Inflammatory macrophage treated with lipopolysaccharide for 1 hour (primary cell): ENCODE data around the gene PADI3.

ENCODE experiments used
- DNase-seq, 2 donors: peaks; one replicate each; pipeline ENCODE4 v3.0.0-alpha.2; 2020 to 2022

PADI3 gene

GRCh38 chr1:17248781-17249180 lies at the start of gene PADI3:
PADI3 (plus strand) TSS chr1:17249098; CDS start chr1:17249138, 40 bp downstream.
- no peak for DNase-seq

- DNase-seq: no peak
Observed at GRCh38 chr1:17199267-17200044, 49.4 kb upstream of the PADI3 start.

GRCh38 chr1:17200246-17200645 lies 48.7 kb upstream of the PADI3 start:
- DNase-seq: no peak

DNA sequence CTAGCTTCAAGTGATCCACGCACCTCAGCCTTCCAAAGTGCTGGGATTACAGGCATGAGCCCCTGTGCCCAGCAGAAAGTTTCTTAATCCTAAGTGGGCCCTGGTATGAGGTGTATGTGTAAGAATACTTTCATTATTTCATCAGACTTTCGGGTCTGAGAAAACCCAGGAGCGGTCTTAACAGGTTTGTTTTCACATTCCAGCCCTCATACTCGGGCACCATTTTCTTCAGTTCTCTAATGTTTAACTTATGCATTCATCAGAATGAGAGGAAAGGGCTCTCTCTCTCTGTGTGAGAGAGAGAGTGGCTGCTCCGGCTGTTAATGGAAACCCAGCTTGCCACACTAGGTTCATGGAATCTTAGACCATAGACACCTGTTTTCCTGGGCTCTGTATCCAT lies 48.1 kb upstream of the PADI3 start:
- DNase-seq: no peak

DNA sequence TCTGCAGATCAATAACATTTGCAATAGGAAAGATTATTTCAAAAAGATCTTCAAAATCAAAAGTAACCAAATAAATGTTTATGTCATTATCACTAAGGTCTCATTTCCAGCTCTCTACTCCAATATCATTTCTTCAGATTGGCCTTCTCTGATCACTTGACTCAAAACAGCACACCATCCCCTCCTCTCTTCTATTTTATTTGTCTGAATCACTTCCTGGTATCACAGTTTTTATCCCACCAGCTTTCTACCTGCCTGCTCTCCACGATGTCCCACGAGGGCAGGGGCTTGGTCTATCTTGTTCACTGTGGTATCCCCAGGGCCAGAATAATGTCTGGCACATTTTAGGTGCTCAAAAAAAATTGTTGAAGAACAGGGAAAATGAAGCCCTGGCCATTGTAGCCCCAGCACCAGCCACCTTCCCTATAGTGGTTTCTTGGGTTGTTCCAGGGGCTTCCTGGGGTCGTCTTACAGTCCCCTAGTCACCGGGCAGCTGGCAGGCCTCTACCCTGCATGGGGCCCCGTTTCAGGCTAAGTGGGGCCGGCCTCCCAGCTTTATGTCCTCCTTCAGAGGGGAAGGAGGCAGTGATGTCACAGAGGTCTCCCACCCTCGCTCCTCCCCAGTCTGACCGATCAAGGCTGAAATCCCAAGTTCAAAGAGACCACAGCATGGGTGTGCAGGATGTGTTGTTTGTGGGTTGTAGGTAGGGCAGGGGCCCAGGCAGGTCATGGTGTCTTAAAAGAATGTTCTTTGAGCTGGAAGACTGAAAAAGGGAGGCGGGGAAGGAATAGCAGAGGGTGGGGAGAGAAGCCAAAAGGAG lies 47.5 kb upstream of the PADI3 start:
- DNase-seq: no peak

DNA sequence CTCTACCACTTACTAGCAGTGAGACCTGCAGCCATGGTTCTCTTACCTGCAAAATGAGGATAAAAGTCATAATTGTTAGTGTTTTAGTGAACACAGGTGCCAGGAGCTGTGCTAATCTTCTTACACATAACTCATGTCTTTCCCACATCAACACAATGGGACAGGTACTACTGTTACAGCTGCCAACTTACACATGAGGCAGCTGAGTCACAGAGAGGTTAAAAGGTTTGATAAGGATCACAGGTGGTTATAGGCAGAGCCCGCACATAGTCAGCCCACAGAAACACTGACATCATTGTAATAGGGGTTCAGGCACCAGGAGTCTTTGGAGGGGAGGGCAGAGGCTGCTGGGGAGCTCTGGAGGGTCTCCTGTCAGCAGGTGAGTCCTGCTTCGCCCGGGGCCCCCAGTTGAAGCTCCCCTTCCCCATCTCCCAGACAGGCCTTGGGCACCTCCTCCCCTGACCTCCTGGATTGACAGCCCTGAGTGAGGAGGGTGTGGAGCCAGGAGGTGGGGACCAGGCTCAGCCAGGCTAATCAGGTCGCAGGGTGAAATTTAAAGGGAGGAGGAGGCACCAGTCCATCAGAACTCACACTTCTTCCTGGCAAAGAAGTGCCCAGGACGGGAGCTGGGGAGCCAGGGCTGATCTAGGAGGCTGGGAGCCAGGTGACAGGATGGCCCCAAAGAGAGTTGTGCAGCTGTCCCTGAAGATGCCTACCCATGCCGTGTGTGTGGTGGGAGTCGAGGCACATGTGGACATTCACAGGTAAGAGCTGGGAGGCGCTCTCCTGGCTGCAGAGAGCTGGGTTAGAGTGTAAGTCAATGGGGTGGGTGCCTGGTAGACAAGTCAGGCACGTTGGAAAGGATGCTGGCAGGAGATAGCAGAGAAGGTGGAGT lies 44.1 kb upstream of the PADI3 start, which contains the start of gene PADI1:
PADI1 (plus strand) TSS at position 583 of the 895 bp plus-strand sequence; CDS start at position 673, 90 bp downstream.
- no peak for DNase-seq

DNA sequence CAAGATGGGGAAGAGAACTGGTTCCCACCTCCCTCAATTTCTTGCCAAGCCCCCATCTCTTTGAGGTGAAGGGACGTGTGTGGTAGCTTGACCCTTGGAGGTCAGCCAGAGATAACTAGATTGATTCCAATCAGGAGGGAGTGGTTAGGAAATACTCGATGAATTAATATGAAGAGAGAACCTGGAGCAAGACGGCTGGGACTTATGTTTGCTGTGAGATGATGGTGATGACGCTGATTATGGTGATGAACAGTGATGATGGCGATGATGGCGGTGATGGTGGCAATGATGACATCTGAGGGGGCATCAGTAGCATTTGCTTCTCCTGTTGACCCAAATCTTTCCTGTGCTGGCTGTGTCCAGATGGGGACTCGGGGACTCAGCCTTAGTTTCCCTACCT lies 43.2 kb upstream of the PADI3 start:
- no peak for DNase-seq

- no peak for DNase-seq
Observed at GRCh38 chr1:17206196-17206595, 42.7 kb upstream of the PADI3 start.

GRCh38 chr1:17207046-17207445 lies 41.9 kb upstream of the PADI3 start:
- peak; percentile 47 to 74 for DNase-seq

GRCh38 chr1:17207540-17207939 lies 41.4 kb upstream of the PADI3 start:
- peak in 1 of 2 donors; percentile 25 for DNase-seq

GRCh38 chr1:17207966-17208418 lies 40.9 kb upstream of the PADI3 start:
- DNase-seq: peak; percentile 42 to 62

- no peak for DNase-seq
Observed at GRCh38 chr1:17208546-17208945, 40.4 kb upstream of the PADI3 start.

DNA sequence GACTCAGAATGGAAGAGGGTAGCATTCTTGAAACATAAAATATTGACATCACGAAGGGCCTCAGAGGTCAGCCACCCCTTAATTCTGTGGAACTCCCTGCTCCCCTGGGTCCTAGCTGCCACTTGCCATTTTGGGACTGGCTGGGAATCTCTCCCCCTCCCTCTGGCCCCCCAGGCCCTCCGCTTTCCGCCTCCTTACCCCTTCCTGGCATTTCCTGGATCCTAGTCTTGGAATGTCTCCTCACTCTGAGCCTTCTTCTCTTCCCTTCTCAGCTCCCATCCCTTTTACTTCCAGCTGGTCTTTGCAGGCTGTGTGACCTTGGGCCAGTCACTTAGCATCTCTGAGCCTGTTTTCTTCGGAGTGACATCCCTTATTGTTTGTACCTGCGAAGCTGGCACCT lies 39.5 kb upstream of the PADI3 start:
- no peak for DNase-seq

DNA sequence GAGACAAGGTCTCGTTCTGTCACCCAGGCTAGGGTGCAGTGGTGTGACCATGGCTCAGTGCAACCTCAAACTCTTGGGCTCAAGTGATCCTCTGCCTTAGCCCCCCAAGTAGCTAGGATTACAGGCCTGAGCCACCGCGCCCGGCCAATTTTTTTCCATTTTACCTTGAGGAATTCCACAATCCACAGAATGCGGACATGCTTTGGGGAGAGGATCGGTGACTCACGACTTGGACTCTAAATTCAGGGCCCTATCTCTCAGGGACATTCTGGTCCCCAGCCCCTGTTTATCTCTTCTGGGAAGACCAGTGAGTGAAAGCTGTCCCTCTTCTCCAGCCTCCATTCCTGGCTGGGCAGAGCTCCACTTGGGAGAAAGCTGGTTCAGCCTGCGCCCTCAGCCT lies 38.7 kb upstream of the PADI3 start:
- DNase-seq: no peak

DNA sequence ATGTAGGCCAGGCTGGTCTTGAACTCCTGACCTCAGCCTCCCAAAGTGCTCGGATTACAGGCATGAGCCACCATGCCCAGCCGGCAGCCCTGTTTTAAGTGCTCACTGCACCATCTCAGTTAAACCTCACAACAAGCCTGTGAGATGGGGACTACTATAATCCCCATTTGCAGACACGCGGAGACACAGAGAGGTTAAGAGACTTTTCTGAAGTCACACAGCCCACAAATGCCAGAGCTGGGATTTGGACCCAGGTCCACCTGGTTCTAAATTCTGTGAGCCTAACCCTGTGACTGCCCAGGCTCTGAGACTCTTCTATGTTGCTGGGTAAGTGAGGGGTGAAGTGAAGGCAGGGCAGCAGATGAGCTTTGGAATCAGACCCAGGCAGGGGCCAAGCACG lies 37.5 kb upstream of the PADI3 start:
- DNase-seq: no peak

- DNase-seq: no peak
Observed at GRCh38 chr1:17212009-17212408, 36.9 kb upstream of the PADI3 start.

DNA sequence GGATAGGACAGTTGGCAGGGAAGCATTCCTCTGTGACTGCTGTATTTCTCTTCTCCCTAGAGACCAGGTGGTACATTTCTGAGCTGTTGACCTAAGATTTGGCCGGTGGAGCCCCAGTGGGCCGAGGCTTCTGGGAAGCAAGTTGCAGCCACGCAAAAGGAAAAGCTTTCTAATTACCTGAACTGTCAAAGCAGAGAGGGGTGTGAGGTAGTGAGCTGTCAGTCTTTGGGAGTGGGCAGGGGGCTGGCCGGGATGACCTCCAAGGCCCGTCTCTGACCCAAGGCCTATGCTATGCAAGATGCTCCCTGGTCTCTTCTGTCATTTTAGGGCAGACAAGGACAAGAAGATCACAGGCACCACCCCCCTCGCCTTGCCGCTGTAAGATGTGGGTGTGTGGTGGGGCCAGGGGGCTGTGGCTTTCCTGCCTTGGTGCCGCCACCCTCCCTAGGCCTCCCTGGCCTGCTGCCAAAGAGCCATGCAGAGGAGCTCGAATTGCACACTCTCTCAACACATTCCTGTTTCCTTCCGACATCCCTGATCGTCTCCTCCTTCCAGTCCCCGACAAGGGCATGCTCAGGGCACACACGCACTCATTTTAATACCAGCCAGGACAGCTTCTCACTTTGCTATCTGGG lies 36.3 kb upstream of the PADI3 start:
- DNase-seq: no peak

- no peak for DNase-seq
Observed at GRCh38 chr1:17213148-17213781, 35.6 kb upstream of the PADI3 start.

GRCh38 chr1:17213782-17214148 lies 35.1 kb upstream of the PADI3 start:
- no peak for DNase-seq

DNA sequence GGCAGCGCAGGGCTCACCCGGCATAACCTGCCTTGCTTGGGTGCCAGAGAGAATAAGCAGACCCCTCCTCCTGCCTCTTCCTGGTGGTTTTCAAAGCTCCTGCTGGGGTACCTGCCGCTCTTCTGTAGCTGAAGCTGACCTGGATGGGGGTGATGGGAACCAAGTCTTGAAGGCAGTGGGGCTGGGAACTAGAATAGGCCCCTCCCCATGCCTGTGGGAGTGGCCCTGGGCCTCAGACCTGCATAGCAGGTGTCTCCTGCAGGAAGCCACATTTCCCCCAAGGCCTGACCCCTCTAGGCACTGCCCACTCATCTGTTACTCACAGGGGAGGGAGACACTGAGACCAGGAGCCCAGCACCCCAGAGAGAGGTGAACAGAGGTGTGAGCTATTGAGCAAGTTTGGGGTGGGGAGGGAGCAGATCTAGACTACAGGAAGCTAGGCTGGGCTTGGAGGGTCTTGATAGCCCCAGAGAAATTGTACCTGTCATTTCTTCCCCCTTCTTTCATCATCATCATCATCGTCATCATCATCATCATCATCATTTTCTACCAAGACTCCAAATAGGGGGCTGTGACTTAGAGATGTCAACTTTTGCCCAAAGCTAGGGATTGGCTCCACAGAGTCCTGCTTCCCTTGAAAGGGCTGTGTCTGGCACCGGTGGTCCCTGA lies 33.9 kb upstream of the PADI3 start:
- DNase-seq: no peak

GRCh38 chr1:17215545-17215890 lies 33.4 kb upstream of the PADI3 start:
- DNase-seq: no peak

GRCh38 chr1:17216078-17216477 lies 32.8 kb upstream of the PADI3 start:
- no peak for DNase-seq
